Smooth muscle cell of the coronary artery (primary cell): ENCODE data around the gene OR10G4. TPM values are rescaled to one million over a fixed set of nuclear protein-coding genes. Genes with fewer than 3 reads are reported as not detected.

ENCODE experiments used
- total RNA-seq: library from RNA; depleted of rRNA; stranded (reverse); fragments of >200 nt; gene quantifications from 2 replicates; pipeline ENCODE4 v1.2.3, GENCODE V29; 2014; ENCODE audit warnings: low replicate concordance

The OR10G4 gene
- not detected in 2 replicates for total RNA-seq

GRCh38 chr11:124012697-124013096 is at the start of gene OR10G4:
Gene OR10G4, plus strand, starts transcription at chr11:124012997. Its CDS starts 2,578 bp downstream, at chr11:124015575.

GRCh38 chr11:123977731-123978347 is 35.0 kb upstream of the OR10G4 start, which contains the start of gene OR10S1:
Gene OR10S1, minus strand, starts transcription at chr11:123977781. Its CDS starts 117 bp downstream, at chr11:123977664.

GRCh38 chr11:123995119-123995518 is 17.7 kb upstream of the OR10G4 start, which contains the start of gene OR10G6:
Gene OR10G6, minus strand, starts transcription at chr11:123995161. Its CDS starts 0 bp downstream, at chr11:123995161.

GRCh38 chr11:124026498-124026897 is 13.7 kb downstream of the OR10G4 start, which contains the start of gene OR10G8:
Gene OR10G8, plus strand, starts transcription at chr11:124026798. Its CDS starts 2,825 bp downstream, at chr11:124029623.

GRCh38 chr11:124041254-124041653 is 28.5 kb downstream of the OR10G4 start, which contains the start of gene OR10G7:
Gene OR10G7, minus strand, starts transcription at chr11:124041325. Its CDS starts 2,324 bp downstream, at chr11:124039001.

Other genes with a start within 250 kb of the OR10G4 start
- not detected in 2 replicates for gene OR6M1, start 206.6 kb upstream of the OR10G4 start, total RNA-seq
- not detected in 2 replicates for gene TMEM225, start 127.3 kb upstream of the OR10G4 start, total RNA-seq
- not detected in 2 replicates for gene OR8D4, start 110.8 kb upstream of the OR10G4 start, total RNA-seq
- not detected in 2 replicates for gene OR4D5, start 73.4 kb upstream of the OR10G4 start, total RNA-seq
- not detected in 2 replicates for gene OR6T1, start 69.2 kb upstream of the OR10G4 start, total RNA-seq
- not detected in 2 replicates for gene OR10S1, start 35.2 kb upstream of the OR10G4 start, total RNA-seq
- not detected in 2 replicates for gene OR10G6, start 17.8 kb upstream of the OR10G4 start, total RNA-seq
- gene OR10G9, start 10.0 kb downstream of the OR10G4 start, total RNA-seq = not detected in 2 replicates
- not detected in 2 replicates for gene OR10G8, start 13.8 kb downstream of the OR10G4 start, total RNA-seq
- gene OR10G7, start 28.3 kb downstream of the OR10G4 start, total RNA-seq = not detected in 2 replicates
- 11.4 and 18.1 TPM in 2 replicates for gene VWA5A, start 102.5 kb downstream of the OR10G4 start, total RNA-seq
- gene OR10D3, start 170.3 kb downstream of the OR10G4 start, total RNA-seq = not detected in 2 replicates
- gene OR8G1, start 228.1 kb downstream of the OR10G4 start, total RNA-seq = not detected in 2 replicates
- not detected in 2 replicates for gene OR8G5, start 243.4 kb downstream of the OR10G4 start, total RNA-seq